ENCODE results near the gene PKP4.

DNA sequence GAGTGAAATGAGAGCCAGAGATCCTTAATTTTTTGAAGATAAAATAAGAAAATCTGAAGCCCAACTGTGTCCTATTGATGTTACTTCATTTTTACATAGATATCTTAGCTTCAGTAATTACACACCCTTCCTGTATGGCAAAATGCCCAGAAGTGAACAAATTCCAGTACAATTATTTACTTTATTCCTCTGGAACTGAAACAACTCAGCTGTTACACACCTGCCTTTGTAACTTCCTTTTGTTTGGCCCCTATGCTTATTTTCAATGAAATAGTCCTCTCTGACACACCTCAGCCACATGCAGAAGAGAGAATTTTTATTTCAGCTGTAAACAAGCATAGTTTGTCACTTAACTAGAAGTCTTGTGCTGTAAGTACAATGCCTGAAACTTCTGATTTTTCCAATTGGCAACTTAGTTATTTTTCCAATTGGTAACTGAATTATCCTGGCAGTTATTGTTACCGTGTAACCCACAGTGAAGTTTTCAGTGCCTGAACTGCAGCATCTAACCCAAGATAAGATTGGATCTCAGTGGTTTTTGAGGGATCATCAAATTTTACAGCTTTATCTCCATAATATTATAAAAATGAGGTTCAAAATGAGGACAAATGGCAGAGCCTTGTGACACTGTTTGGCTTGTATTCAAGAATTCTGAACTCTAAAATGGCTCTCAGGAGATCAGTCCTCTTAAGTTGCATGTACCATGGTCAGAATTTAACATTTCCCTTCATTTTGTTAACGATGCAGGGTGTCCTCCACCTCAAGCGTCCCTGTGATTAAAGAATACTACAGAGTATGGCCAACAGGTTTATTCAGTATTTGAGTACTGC, 82.6 kb downstream of the PKP4 start:
- TF ChIP-seq POLR2AphosphoS5 (IDR thresholded peaks at IDR 0.05): no peak
- TF ChIP-seq, protein P1, sequence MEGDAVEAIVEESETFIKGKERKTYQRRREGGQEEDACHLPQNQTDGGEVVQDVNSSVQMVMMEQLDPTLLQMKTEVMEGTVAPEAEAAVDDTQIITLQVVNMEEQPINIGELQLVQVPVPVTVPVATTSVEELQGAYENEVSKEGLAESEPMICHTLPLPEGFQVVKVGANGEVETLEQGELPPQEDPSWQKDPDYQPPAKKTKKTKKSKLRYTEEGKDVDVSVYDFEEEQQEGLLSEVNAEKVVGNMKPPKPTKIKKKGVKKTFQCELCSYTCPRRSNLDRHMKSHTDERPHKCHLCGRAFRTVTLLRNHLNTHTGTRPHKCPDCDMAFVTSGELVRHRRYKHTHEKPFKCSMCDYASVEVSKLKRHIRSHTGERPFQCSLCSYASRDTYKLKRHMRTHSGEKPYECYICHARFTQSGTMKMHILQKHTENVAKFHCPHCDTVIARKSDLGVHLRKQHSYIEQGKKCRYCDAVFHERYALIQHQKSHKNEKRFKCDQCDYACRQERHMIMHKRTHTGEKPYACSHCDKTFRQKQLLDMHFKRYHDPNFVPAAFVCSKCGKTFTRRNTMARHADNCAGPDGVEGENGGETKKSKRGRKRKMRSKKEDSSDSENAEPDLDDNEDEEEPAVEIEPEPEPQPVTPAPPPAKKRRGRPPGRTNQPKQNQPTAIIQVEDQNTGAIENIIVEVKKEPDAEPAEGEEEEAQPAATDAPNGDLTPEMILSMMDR (IDR thresholded peaks at IDR 0.05): no peak
